GM18502 (cell line): ENCODE results near the gene KCTD4.
"Not testable (repeated sequence)": the region's sequence is repeated elsewhere in the genome, so short reads cannot be mapped to it uniquely, and the experiment has no call there.

Source experiments
- ATAC-seq: cut with Tn5 transposase; IDR thresholded peaks from one replicate; pipeline ENCODE4 v1.9.1; 2021; ENCODE audit warnings: mild to moderate bottlenecking; ENCODE audit not compliant: unreplicated experiment, poor library complexity

The KCTD4 gene

GRCh38 chr13:45200701-45201232 is at the start of gene KCTD4:
TSS of gene KCTD4 (minus strand) at chr13:45201045. CDS start at chr13:45194567, 6,478 bp downstream.
- ATAC-seq = no peak

GRCh38 chr13:45249662-45250061 is 48.8 kb upstream of the KCTD4 start:
- no peak for ATAC-seq

- not testable (repeated sequence) for ATAC-seq
Observed at GRCh38 chr13:45244736-45245135, 43.9 kb upstream of the KCTD4 start.

GRCh38 chr13:45243077-45243476 is 42.2 kb upstream of the KCTD4 start:
- no peak for ATAC-seq

GRCh38 chr13:45242524-45242923 is 41.7 kb upstream of the KCTD4 start:
- ATAC-seq = no peak

- no peak for ATAC-seq
Observed at GRCh38 chr13:45242070-45242469, 41.2 kb upstream of the KCTD4 start.

GRCh38 chr13:45240143-45240542 is 39.3 kb upstream of the KCTD4 start:
- no peak for ATAC-seq

- no peak for ATAC-seq
Observed at GRCh38 chr13:45238945-45239795, 38.3 kb upstream of the KCTD4 start.

- no peak for ATAC-seq
Observed at GRCh38 chr13:45232591-45232990, 31.7 kb upstream of the KCTD4 start.

GRCh38 chr13:45231722-45232121 is 30.9 kb upstream of the KCTD4 start:
- ATAC-seq = no peak

- ATAC-seq = no peak
Observed at GRCh38 chr13:45231305-45231704, 30.5 kb upstream of the KCTD4 start.

GRCh38 chr13:45229172-45229571 is 28.3 kb upstream of the KCTD4 start:
- no peak for ATAC-seq

GRCh38 chr13:45228002-45228401 is 27.2 kb upstream of the KCTD4 start:
- ATAC-seq = no peak

GRCh38 chr13:45226024-45226423 is 25.2 kb upstream of the KCTD4 start:
- ATAC-seq = no peak

- no peak for ATAC-seq
Observed at GRCh38 chr13:45225370-45225769, 24.5 kb upstream of the KCTD4 start.

- ATAC-seq = no peak
Observed at GRCh38 chr13:45224176-45224575, 23.3 kb upstream of the KCTD4 start.

GRCh38 chr13:45222919-45223318 is 22.1 kb upstream of the KCTD4 start:
- no peak for ATAC-seq

- no peak for ATAC-seq
Observed at GRCh38 chr13:45222516-45222915, 21.7 kb upstream of the KCTD4 start.

GRCh38 chr13:45220403-45220802 is 19.6 kb upstream of the KCTD4 start:
- no peak for ATAC-seq

GRCh38 chr13:45219938-45220375 is 19.1 kb upstream of the KCTD4 start:
- ATAC-seq = no peak

- no peak for ATAC-seq
Observed at GRCh38 chr13:45219123-45219891, 18.5 kb upstream of the KCTD4 start.
